H1 (cell line): ENCODE data around the gene MRGPRX4. TPM values are rescaled to one million over a fixed set of nuclear protein-coding genes. Genes with fewer than 3 reads are reported as not detected.

Experiments
- CTCF ChIA-PET: fragments of 300-600 bp; sonication (Branson Sonifier 250); formaldehyde crosslinking; loops from one replicate; lab custom pipeline; 2021; ENCODE audit not compliant: partially characterized antibody; lab: Charles Lee
- POLR2A ChIA-PET: fragments of 300-600 bp; sonication (Branson Sonifier 250); formaldehyde crosslinking; loops from one replicate; lab custom pipeline; 2021; ENCODE audit warnings: inconsistent platforms; ENCODE audit not compliant: partially characterized antibody; lab: Charles Lee
- DNase-seq, 2 experiments: peaks; one replicate each; pipeline versions ENCODE4 v3.0.0 to v3.0.0-alpha.2; 2010 to 2022; ENCODE audit warnings: low spot score in 2 of 2, low read depth in 1 of 2, mixed read lengths in 1 of 2
- FAIRE-seq: peaks from 2 replicates; lab custom pipeline; 2011; peaks lifted over from hg19 to GRCh38; lab: Jason Lieb, UNC
- H2AFZ ChIP-seq: 2 replicates; pipeline ENCODE4 v1.8.1; 2012; ENCODE audit warnings: low read length, inconsistent platforms
- H2AK5ac ChIP-seq: 2 replicates; pipeline ENCODE4 v1.6.1; 2013; ENCODE audit warnings: low read depth, low read length
- H2BK120ac ChIP-seq: replicated peaks from 2 replicates; pipeline ENCODE3; 2013; ENCODE audit warnings: low read depth, low read length, inconsistent platforms
- H2BK12ac ChIP-seq: 2 replicates; pipeline ENCODE4 v1.6.1; 2013; ENCODE audit warnings: low read depth, low read length
- H2BK15ac ChIP-seq: 2 replicates; pipeline ENCODE4 v1.6.1; 2013; ENCODE audit warnings: low read length
- H2BK20ac ChIP-seq: 2 replicates; pipeline ENCODE4 v1.6.1; 2013; ENCODE audit warnings: low read length
- H2BK5ac ChIP-seq: 2 replicates; pipeline ENCODE4 v1.6.1; 2013; ENCODE audit warnings: low read depth, low read length
- H3K14ac ChIP-seq: 2 replicates; pipeline ENCODE4 v1.6.1; 2013; ENCODE audit warnings: inconsistent platforms; ENCODE audit not compliant: insufficient read length
- H3K18ac ChIP-seq: 2 replicates; pipeline ENCODE4 v1.6.1; 2013; ENCODE audit warnings: low read length; ENCODE audit errors: extremely low read depth
- H3K23ac ChIP-seq: 2 replicates; pipeline ENCODE4 v1.6.1; 2013; ENCODE audit warnings: inconsistent platforms; ENCODE audit not compliant: insufficient read length
- H3K23me2 ChIP-seq: 2 replicates; pipeline ENCODE4 v1.6.1; 2013; ENCODE audit warnings: low read depth, low read length
- H3K27ac ChIP-seq: 2 replicates; pipeline ENCODE4 v1.6.1; 2011; ENCODE audit warnings: low read depth, low read length, inconsistent platforms
- H3K27me3 ChIP-seq, 4 experiments: replicated peaks in 1 of 4; 1 replicate in 1 of 4; 2 replicates in 3 of 4; pipeline versions ENCODE4 v1.6.1 to v1.8.1; 2011 to 2013; ENCODE audit warnings: low read length in 3 of 4, mild to moderate bottlenecking in 3 of 4, inconsistent platforms in 2 of 4, mixed read lengths in 2 of 4, moderate library complexity in 1 of 4; ENCODE audit not compliant: control insufficient read depth in 3 of 4, insufficient read depth in 3 of 4; ENCODE audit errors: extremely low read depth in 1 of 4
- H3K36me3 ChIP-seq, 4 experiments: 2 replicates each; pipeline versions ENCODE4 v1.6.1 to v1.8.1; 2011 to 2013; ENCODE audit warnings: mild to moderate bottlenecking in 4 of 4, low read length in 3 of 4, moderate library complexity in 2 of 4, control low read depth in 1 of 4, inconsistent platforms in 1 of 4; ENCODE audit not compliant: insufficient read depth in 4 of 4, control insufficient read depth in 2 of 4
- H3K4ac ChIP-seq: replicated peaks from 2 replicates; pipeline ENCODE3; 2013; ENCODE audit warnings: low read length, low read depth, mixed read lengths, inconsistent platforms; ENCODE audit not compliant: insufficient read length
- H3K4me1 ChIP-seq, 4 experiments: replicated peaks in 1 of 4; 1 replicate in 1 of 4; 2 replicates in 3 of 4; pipeline versions ENCODE4 v1.6.1 to v1.8.1; 2011 to 2013; ENCODE audit warnings: low read length in 3 of 4, inconsistent platforms in 2 of 4, mixed read lengths in 1 of 4; ENCODE audit not compliant: insufficient read depth in 4 of 4, control insufficient read depth in 3 of 4
- H3K4me2 ChIP-seq, 2 experiments: 2 replicates each; pipeline versions ENCODE4 v1.6.1 to v1.8.1; 2011 to 2013; ENCODE audit warnings: low read depth in 2 of 2, low read length in 2 of 2, control low read depth in 1 of 2, inconsistent platforms in 1 of 2, mild to moderate bottlenecking in 1 of 2; ENCODE audit not compliant: insufficient read depth in 1 of 2
- H3K4me3 ChIP-seq, 4 experiments: fragments of 200-600, 300-600 bp in 1 of 4; sonication (generic), shearing (Covaris generic), sonication (Bioruptor Twin) in 1 of 4; 2 replicates each; pipeline versions ENCODE4 v1.5.1 to v1.8.1; 2011 to 2016; ENCODE audit warnings: low read length in 4 of 4, low read depth in 3 of 4, control low read depth in 2 of 4, inconsistent platforms in 2 of 4, mild to moderate bottlenecking in 2 of 4, mixed read lengths in 1 of 4, moderate library complexity in 1 of 4; ENCODE audit not compliant: insufficient read depth in 2 of 4; ENCODE audit errors: extremely low read depth in 1 of 4
- H3K56ac ChIP-seq: replicated peaks from 2 replicates; pipeline ENCODE3; 2013; ENCODE audit warnings: low read depth, mild to moderate bottlenecking, mixed read lengths, low read length, inconsistent platforms; ENCODE audit not compliant: insufficient read length
- H3K79me1 ChIP-seq: 2 replicates; pipeline ENCODE4 v1.6.1; 2013; ENCODE audit warnings: low read depth, low read length, control low read depth
- H3K79me2 ChIP-seq, 2 experiments: 2 replicates each; pipeline versions ENCODE4 v1.6.1 to v1.8.1; 2012 to 2013; ENCODE audit warnings: low read length in 2 of 2, mild to moderate bottlenecking in 2 of 2, inconsistent platforms in 1 of 2; ENCODE audit not compliant: insufficient read depth in 2 of 2, control insufficient read depth in 1 of 2
- H3K9ac ChIP-seq, 4 experiments: replicated peaks in 1 of 4; 1 replicate in 1 of 4; 2 replicates in 3 of 4; pipeline versions ENCODE4 v1.6.1 to v1.8.1; 2011 to 2013; ENCODE audit warnings: low read depth in 3 of 4, low read length in 3 of 4, control low read depth in 2 of 4, mild to moderate bottlenecking in 2 of 4, moderate library complexity in 2 of 4, inconsistent platforms in 1 of 4; ENCODE audit errors: extremely low read depth in 1 of 4
- H3K9me3 ChIP-seq, 2 experiments: 2 replicates each; pipeline versions ENCODE4 v1.6.1 to v1.8.1; 2012 to 2013; ENCODE audit warnings: mild to moderate bottlenecking in 2 of 2, moderate library complexity in 2 of 2, control low read depth in 1 of 2, inconsistent platforms in 1 of 2, low read depth in 1 of 2, low read length in 1 of 2, mixed read lengths in 1 of 2; ENCODE audit not compliant: insufficient read depth in 2 of 2
- H4K20me1 ChIP-seq, 2 experiments: replicated peaks in 1 of 2; 2 replicates each; pipeline versions ENCODE3 to v1.8.1; 2011 to 2013; ENCODE audit warnings: inconsistent platforms in 2 of 2, low read length in 2 of 2, mild to moderate bottlenecking in 1 of 2; ENCODE audit not compliant: insufficient read depth in 2 of 2, control insufficient read depth in 1 of 2
- H4K5ac ChIP-seq: 2 replicates; pipeline ENCODE4 v1.6.1; 2013; ENCODE audit warnings: low read length, low read depth, mixed read lengths, inconsistent platforms; ENCODE audit not compliant: insufficient read length
- H4K8ac ChIP-seq: 2 replicates; pipeline ENCODE4 v1.8.0; 2013; ENCODE audit warnings: mild to moderate bottlenecking, moderate library complexity, low read length, inconsistent platforms; ENCODE audit not compliant: insufficient read depth; ENCODE audit errors: extremely low read depth
- H4K91ac ChIP-seq: replicated peaks from 2 replicates; pipeline ENCODE3; 2013; ENCODE audit warnings: low read length, mixed read lengths, inconsistent platforms; ENCODE audit not compliant: insufficient read length
- CBX5 ChIP-seq: fragments of 300-800, 300-1000 bp; sonication (generic); IDR thresholded peaks from 2 replicates; pipeline ENCODE4 v1.7.1; 2016; ENCODE audit warnings: antibody characterized with exemption, low read length, low read depth
- CBX8 ChIP-seq: fragments of 300-800, 300-1000 bp; sonication (generic); IDR thresholded peaks from 2 replicates; pipeline ENCODE4 v1.7.1; 2016; ENCODE audit warnings: low read depth, low read length, borderline replicate concordance
- CREB1 ChIP-seq: IDR thresholded peaks from 2 replicates; pipeline ENCODE4 v1.6.1; 2012; ENCODE audit warnings: inconsistent platforms
- CTBP2 ChIP-seq: IDR thresholded peaks from 2 replicates; pipeline ENCODE4 v1.7.0; 2011; ENCODE audit warnings: borderline replicate concordance, mild to moderate bottlenecking, moderate library complexity, mixed read lengths, low read length; ENCODE audit not compliant: insufficient read depth, insufficient read length
- EP300 ChIP-seq, 2 experiments: IDR thresholded peaks; 1 replicate in 1 of 2; 2 replicates in 1 of 2; pipeline ENCODE4 v1.6.1; 2011 to 2012; ENCODE audit warnings: low read depth in 2 of 2, low read length in 2 of 2, mild to moderate bottlenecking in 2 of 2, borderline replicate concordance in 1 of 2, inconsistent platforms in 1 of 2, moderate library complexity in 1 of 2
- MAFK ChIP-seq: IDR thresholded peaks from 2 replicates; pipeline ENCODE4 v1.6.1; 2012; ENCODE audit warnings: low read depth, mild to moderate bottlenecking, improper control_type of control experiment, low read length
- RBBP5 ChIP-seq: IDR thresholded peaks from 2 replicates; pipeline ENCODE4 v1.7.1; 2012; ENCODE audit warnings: low read depth, mild to moderate bottlenecking, inconsistent platforms, low read length, moderate library complexity, borderline replicate concordance
- SUZ12 ChIP-seq: fragments of 200-600 bp; sonication (generic); IDR thresholded peaks from 2 replicates; pipeline ENCODE4 v1.6.1; 2012; ENCODE audit warnings: mild to moderate bottlenecking, inconsistent platforms, low read length, moderate library complexity, mixed read lengths
- TEAD4 ChIP-seq: IDR thresholded peaks from 2 replicates; pipeline ENCODE4 v1.6.1; 2012; ENCODE audit warnings: low read depth, low read length, inconsistent platforms, mixed read lengths
- WGBS, 2 experiments: shearing (Covaris generic) in 1 of 2; methylation state at CpG; one replicate each; pipeline versions ENCODE4 v1.1.6 to v1.1.7; 2013 to 2015; ENCODE audit warnings: low lambda C conversion rate in 2 of 2, mixed read lengths in 2 of 2, inconsistent platforms in 1 of 2, low coverage in 1 of 2, missing lambda C conversion rate in 1 of 2; ENCODE audit not compliant: insufficient replicate concordance in 2 of 2, insufficient coverage in 1 of 2, insufficient read length in 1 of 2; ENCODE audit errors: extremely low coverage in 1 of 2, missing lambda C conversion rate in 1 of 2; 5-methylcytosine and 5-hydroxymethylcytosine counted together
- polyA plus RNA-seq, 7 experiments: library from polyadenylated mRNA; depleted of rRNA in 3 of 7; stranded (reverse) in 5 of 7; unstranded in 2 of 7; fragments of >200 nt in 5 of 7; fragments of 200-250 nt in 2 of 7; gene quantifications; 1 replicate in 5 of 7; 2 replicates in 1 of 7; 4 replicates in 1 of 7; pipeline versions ENCODE4 v1.2.1 to v1.2.3, GENCODE V29; 2011 to 2013; ENCODE audit warnings: missing spikeins in 2 of 7, mixed read lengths in 2 of 7
- total RNA-seq: library from RNA; stranded (reverse); fragmentation: NEBNext Ultra II Directional; extraction: Animal tissue kit (Norgen Biotek cat#: 25700); gene quantifications from 2 replicates; pipeline ENCODE4 v1.2.1, GENCODE V29; 2021

The MRGPRX4 gene
- total and polyA plus RNA-seq, 2 of the 8 experiments (the other 6 are each of a cell fraction or from before 2014, with no cell fraction given): not detected

DNA sequence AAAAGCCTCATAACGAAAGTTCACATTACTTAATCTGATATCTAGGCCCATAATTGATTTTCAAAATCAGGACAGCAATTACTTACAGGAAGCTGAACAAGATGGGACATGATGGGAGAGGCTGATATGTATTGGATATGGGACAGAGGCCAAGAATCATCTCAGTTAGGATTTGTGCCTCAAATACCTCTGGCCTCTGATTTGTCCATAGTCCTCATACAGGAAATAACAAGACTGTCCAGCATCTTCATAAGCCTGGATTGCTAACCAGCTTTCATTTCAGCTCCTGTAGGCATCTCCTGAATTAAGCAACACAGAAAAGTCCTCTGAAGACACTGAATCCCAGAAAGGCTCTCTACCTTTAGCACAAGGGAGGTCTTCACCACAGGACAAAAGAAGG lies 4.3 kb upstream of the MRGPRX4 start:
- H3K79me1 ChIP-seq: no peaks in the 10 kb centered on the region
- no peak overlapping the region for H2AK5ac ChIP-seq
- no peak overlapping the region for H4K8ac ChIP-seq
- no peak for FAIRE-seq
- no peaks in the 10 kb centered on the region for H3K36me3 ChIP-seq
- H2BK5ac ChIP-seq: no peak overlapping the region
- H4K91ac ChIP-seq: no peak overlapping the region
- POLR2A ChIA-PET: no interaction called here
- no peak overlapping the region for H2BK20ac ChIP-seq
- no peaks in the 10 kb centered on the region for H3K79me2 ChIP-seq
- H2BK12ac ChIP-seq: no peak overlapping the region
- no peak overlapping the region for H2BK15ac ChIP-seq
- 86% methylated on average over 1 of the region's 1 CpG; no CpG with 5 or more reads in 1 of the 2 experiments for WGBS, 2 experiments
- H3K9me3 ChIP-seq: no peaks in the 10 kb centered on the region
- H3K27ac ChIP-seq: no peak overlapping the region
- no peaks in the 10 kb centered on the region for H3K23me2 ChIP-seq
- H3K4me2 ChIP-seq: no peak overlapping the region
- CTCF ChIA-PET: interaction anchor here (1.0 to 7.1 kb wide), 2 partner anchors 36 to 53 kb away, joined by 7 to 43 read pairs; no protein-coding TSS in a partner anchor
- no peak overlapping the region for H3K14ac ChIP-seq
- no peak overlapping the region for H2BK120ac ChIP-seq
- H4K20me1 ChIP-seq: no peaks in the 10 kb centered on the region
- H4K5ac ChIP-seq: no peak overlapping the region
- no peak overlapping the region for H3K56ac ChIP-seq
- H3K23ac ChIP-seq: no peak overlapping the region
- no peak overlapping the region for H3K4me3 ChIP-seq
- H3K4me1 ChIP-seq: no peaks in the 10 kb centered on the region
- no peak overlapping the region for H3K18ac ChIP-seq
- no peak for DNase-seq
- no peak overlapping the region for H3K9ac ChIP-seq
- no peaks in the 10 kb centered on the region for H3K27me3 ChIP-seq
- H2AFZ ChIP-seq: peak overlapping the region; percentile 50; the same call in 1 of the 2 replicates
- H3K4ac ChIP-seq: no peak overlapping the region
- TF ChIP-seq EP300 (IDR thresholded peaks at IDR 0.05; ENCODE audit: borderline replicate concordance in 1 of 2, low read depth in 2 of 2, low read length in 2 of 2) (no peak), CREB1 (no peak), RBBP5 (no peak), CBX5 (no peak), MAFK (no peak), CTBP2 (no peak), CBX8 (no peak), SUZ12 (no peak), TEAD4 (no peak)
